GM12878 (cell line): Measurements from ENCODE around the gene CASK. TPM values are rescaled to one million over a fixed set of nuclear protein-coding genes. Genes with fewer than 3 reads are reported as not detected.

Experiments used
- ATAC-seq: fragments of 200-7000 bp; cut with Tn5 transposase; 3 replicates; pipeline ENCODE4 v1.9.1; 2020; ENCODE audit warnings: mild to moderate bottlenecking, moderate library complexity
- BruUV-seq: library from RNA; stranded (reverse); fragments of 400-500 nt; replicated peaks from 2 replicates; lab custom pipeline; 2021; lab: Mats Ljungman, UMichigan
- CTCF ChIA-PET: fragments of 300-600 bp; sonication (Branson Sonifier 250); formaldehyde crosslinking; extraction: SDS; loops from one replicate; lab custom pipeline; 2021; ENCODE audit warnings: inconsistent platforms; lab: Yijun Ruan, JAX
- POLR2A ChIA-PET: fragments of 350-600 bp; formaldehyde crosslinking; extraction: SDS; loops from one replicate; lab custom pipeline; 2021; ENCODE audit warnings: inconsistent platforms; lab: Charles Lee
- RAD21 ChIA-PET: fragments of 300-600 bp; sonication (Branson Sonifier 250); formaldehyde crosslinking; loops from one replicate; lab custom pipeline; 2023; ENCODE audit warnings: antibody characterized with exemption; ENCODE audit not compliant: unreplicated experiment; lab: Charles Lee
- SMC1A ChIA-PET: fragments of 300-600 bp; sonication (Branson Sonifier 250); formaldehyde crosslinking; loops from one replicate; lab custom pipeline; 2023; ENCODE audit not compliant: unreplicated experiment, uncharacterized antibody; lab: Charles Lee
- DNase-seq: peaks from one replicate; pipeline ENCODE4 v3.0.0-alpha.2; 2011; ENCODE audit warnings: low read depth, low spot score
- FAIRE-seq: peaks from 3 replicates; lab custom pipeline; 2011; peaks lifted over from hg19 to GRCh38; lab: Jason Lieb, UNC
- H2AFZ ChIP-seq: 2 replicates; pipeline ENCODE4 v1.6.0; 2011; ENCODE audit warnings: low read depth, low read length, control low read depth; ENCODE audit not compliant: control insufficient read depth
- H3K27ac ChIP-seq: 2 replicates; pipeline ENCODE4 v1.5.1; 2011; ENCODE audit warnings: control low read depth; ENCODE audit not compliant: control insufficient read depth, insufficient read depth
- H3K27me3 ChIP-seq, 2 experiments: replicated peaks in 1 of 2; 2 replicates each; pipeline versions ENCODE4 v1.6.0 to v1.6.1; 2011; ENCODE audit warnings: low read length in 1 of 2; ENCODE audit not compliant: control insufficient read depth in 2 of 2, insufficient read depth in 2 of 2
- H3K36me3 ChIP-seq, 2 experiments: 2 replicates each; pipeline ENCODE4 v1.5.1; 2011; ENCODE audit warnings: low read length in 1 of 2; ENCODE audit not compliant: control insufficient read depth in 2 of 2, insufficient read depth in 2 of 2
- H3K4me1 ChIP-seq: 2 replicates; pipeline ENCODE4 v1.6.1; 2011; ENCODE audit warnings: mild to moderate bottlenecking, low read length, moderate library complexity, mixed read lengths; ENCODE audit not compliant: control insufficient read depth, insufficient read depth
- H3K4me2 ChIP-seq: 2 replicates; pipeline ENCODE4 v1.6.0; 2011; ENCODE audit warnings: control low read depth; ENCODE audit not compliant: control insufficient read depth, insufficient read depth
- H3K4me3 ChIP-seq: fragments of 200-600 bp; sonication (generic); 2 replicates; pipeline ENCODE4 v1.5.1; 2016
- H3K79me2 ChIP-seq: 2 replicates; pipeline ENCODE4 v1.6.0; 2011; ENCODE audit warnings: low read length; ENCODE audit not compliant: control insufficient read depth, insufficient read depth
- H3K9ac ChIP-seq: 2 replicates; pipeline ENCODE4 v1.8.0; 2011; ENCODE audit warnings: low read length, control low read depth, mixed read lengths; ENCODE audit not compliant: control insufficient read depth, insufficient read depth
- H3K9me3 ChIP-seq: replicated peaks from 3 replicates; pipeline ENCODE4 v1.5.1; 2011; ENCODE audit warnings: mild to moderate bottlenecking, low read length; ENCODE audit not compliant: control insufficient read depth, insufficient read depth
- H4K20me1 ChIP-seq: 2 replicates; pipeline ENCODE4 v1.6.0; 2011; ENCODE audit not compliant: control insufficient read depth, insufficient read depth
- BHLHE40 ChIP-seq, 2 experiments: fragments of 450-650 bp in 1 of 2; IDR thresholded peaks; 2 replicates each; pipeline ENCODE4 v1.6.1; 2011 to 2017; ENCODE audit warnings: low read depth in 2 of 2, borderline replicate concordance in 1 of 2, improper control_type of control experiment in 1 of 2, low read length in 1 of 2, mild to moderate bottlenecking in 1 of 2
- CBX3 ChIP-seq: fragments of 200-600 bp; sonication (generic); IDR thresholded peaks from 2 replicates; pipeline ENCODE4 v1.6.1; 2016; ENCODE audit warnings: low read depth, borderline replicate concordance
- PML ChIP-seq: IDR thresholded peaks from 2 replicates; pipeline ENCODE4 v1.6.1; 2012; ENCODE audit warnings: low read length, inconsistent platforms
- RAD51 ChIP-seq: fragments of 450-650 bp; IDR thresholded peaks from 2 replicates; pipeline ENCODE4 v1.6.1; 2016; ENCODE audit warnings: moderate library complexity, mild to moderate bottlenecking, inconsistent platforms
- SPI1 ChIP-seq: IDR thresholded peaks from 2 replicates; pipeline ENCODE4 v1.6.1; 2011; ENCODE audit warnings: low read depth, mild to moderate bottlenecking, low read length, moderate library complexity, borderline replicate concordance; ENCODE audit not compliant: insufficient read depth
- ZSCAN29 ChIP-seq: fragments of 450-650 bp; IDR thresholded peaks from 2 replicates; pipeline ENCODE4 v1.6.1; 2017; ENCODE audit warnings: mild to moderate bottlenecking, moderate library complexity
- WGBS: methylation state at CpG from one replicate; pipeline ENCODE4 v1.1.6; 2016; ENCODE audit warnings: low lambda C conversion rate; ENCODE audit not compliant: insufficient replicate concordance, insufficient coverage; ENCODE audit errors: missing lambda C conversion rate; 5-methylcytosine and 5-hydroxymethylcytosine counted together
- in situ Hi-C: fragments of 300-500 bp; cut with MboI; formaldehyde crosslinking; loops from 9 replicates; pipeline ENCODE4 v1.14.3; 2018; ENCODE audit warnings: mixed read lengths
- intact Hi-C: fragments of 100-400 bp; cut with micrococcal nuclease; formaldehyde crosslinking; loops from one replicate; pipeline ENCODE4 v1.14.2; 2022; ENCODE audit not compliant: unreplicated experiment
- polyA plus RNA-seq, 11 experiments: library from polyadenylated mRNA; depleted of rRNA in 4 of 11; unstranded in 6 of 11; stranded (reverse) in 5 of 11; fragments of >200 nt; fragmentation: Nextera tagmentation in 4 of 11; fragmentation: Illumina TruSeq in 1 of 11; extraction: Ambion mirVana in 4 of 11; extraction: Trizol in 1 of 11; gene quantifications; 1 replicate in 1 of 11; 2 replicates in 10 of 11; pipeline versions ENCODE4 v1.2.1 to v1.2.3, GENCODE V29; 2011 to 2016; ENCODE audit warnings: inconsistent platforms in 2 of 11, missing spikeins in 2 of 11, low read depth in 1 of 11
- total RNA-seq, 4 experiments: library from RNA; depleted of rRNA in 3 of 4; stranded (reverse); fragments of >200 nt in 3 of 4; fragmentation: Illumina TruSeq in 1 of 4; extraction: Trizol in 1 of 4; gene quantifications; 2 replicates each; pipeline versions ENCODE4 v1.2.1 to v1.2.3, GENCODE V29; 2013 to 2021
- TF ChIP-seq, protein P1 (sequence below): IDR thresholded peaks from 2 replicates; pipeline ENCODE4 v1.6.1; 2011; ENCODE audit warnings: borderline replicate concordance, low read depth, mild to moderate bottlenecking, moderate library complexity, low read length; ENCODE audit not compliant: insufficient read depth, poor library complexity, severe bottlenecking
- TF ChIP-seq, protein P2 (sequence below): fragments of 450-650 bp; conservative IDR thresholded peaks from 2 replicates; pipeline ENCODE4 v1.6.1; 2017; ENCODE audit warnings: mild to moderate bottlenecking, moderate library complexity

CASK gene
- total and polyA plus RNA-seq, 10 of the 15 experiments (the other 5 are each of a cell fraction or from before 2014, with no cell fraction given): 0.60 to 45.9 (median 4.8) TPM

DNA sequence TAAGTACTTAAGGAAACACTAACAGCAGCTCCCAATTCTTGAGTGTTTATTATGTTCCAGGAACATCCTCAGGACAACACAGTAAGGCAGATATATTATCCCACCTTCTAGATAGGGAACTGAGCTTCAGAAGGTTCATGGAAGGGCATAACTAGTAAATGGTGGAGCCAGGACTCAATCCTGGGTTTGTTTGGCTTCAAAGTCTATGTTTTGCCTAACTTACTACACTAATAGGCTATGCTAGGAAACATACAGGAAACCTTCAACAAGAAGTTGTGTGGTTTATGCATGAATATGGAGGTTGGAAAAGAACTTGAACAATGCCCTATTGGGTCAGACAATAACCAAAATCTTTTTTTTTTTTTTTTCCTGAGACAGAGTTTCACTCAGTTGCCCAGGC, 307.1 kb downstream of the CASK start:
- no peaks in the 10 kb centered on the region for H3K79me2 ChIP-seq
- no peak for ATAC-seq
- H3K9ac ChIP-seq: no peak overlapping the region
- no peak for TF ChIP-seq RAD51
- no peak for TF ChIP-seq CBX3
- no peak for TF ChIP-seq BHLHE40 (IDR thresholded peaks at IDR 0.05; ENCODE audit: borderline replicate concordance in 1 of 2, low read depth in 2 of 2, low read length in 1 of 2)
- TF ChIP-seq, protein P1, sequence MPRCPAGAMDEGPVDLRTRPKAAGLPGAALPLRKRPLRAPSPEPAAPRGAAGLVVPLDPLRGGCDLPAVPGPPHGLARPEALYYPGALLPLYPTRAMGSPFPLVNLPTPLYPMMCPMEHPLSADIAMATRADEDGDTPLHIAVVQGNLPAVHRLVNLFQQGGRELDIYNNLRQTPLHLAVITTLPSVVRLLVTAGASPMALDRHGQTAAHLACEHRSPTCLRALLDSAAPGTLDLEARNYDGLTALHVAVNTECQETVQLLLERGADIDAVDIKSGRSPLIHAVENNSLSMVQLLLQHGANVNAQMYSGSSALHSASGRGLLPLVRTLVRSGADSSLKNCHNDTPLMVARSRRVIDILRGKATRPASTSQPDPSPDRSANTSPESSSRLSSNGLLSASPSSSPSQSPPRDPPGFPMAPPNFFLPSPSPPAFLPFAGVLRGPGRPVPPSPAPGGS: no peak
- H4K20me1 ChIP-seq: no peaks in the 10 kb centered on the region
- CTCF ChIA-PET: no interaction called here
- SMC1A ChIA-PET: no interaction called here
- H3K4me1 ChIP-seq: no peaks in the 10 kb centered on the region
- no TSS peak for BruUV-seq
- no peak overlapping the region for H2AFZ ChIP-seq
- no peak overlapping the region for H3K4me3 ChIP-seq
- no peak for DNase-seq
- H3K9me3 ChIP-seq: no peaks in the 10 kb centered on the region
- in situ Hi-C loops (no loop called here), intact Hi-C loops (no loop called here)
- H3K27me3 ChIP-seq: peaks cover 0 to under 1% of the 10 kb centered on the region in 2 experiments; a peak in 2 of 4 replicates
- no peak for FAIRE-seq
- RAD21 ChIA-PET: no interaction called here
- no peak overlapping the region for H3K4me2 ChIP-seq
- POLR2A ChIA-PET: interaction anchor here (0.6 kb wide), 1 partner anchor 50 kb away, joined by 3 read pairs; no protein-coding TSS in a partner anchor
- H3K27ac ChIP-seq: no peak overlapping the region
- no peaks in the 10 kb centered on the region for H3K36me3 ChIP-seq

DNA sequence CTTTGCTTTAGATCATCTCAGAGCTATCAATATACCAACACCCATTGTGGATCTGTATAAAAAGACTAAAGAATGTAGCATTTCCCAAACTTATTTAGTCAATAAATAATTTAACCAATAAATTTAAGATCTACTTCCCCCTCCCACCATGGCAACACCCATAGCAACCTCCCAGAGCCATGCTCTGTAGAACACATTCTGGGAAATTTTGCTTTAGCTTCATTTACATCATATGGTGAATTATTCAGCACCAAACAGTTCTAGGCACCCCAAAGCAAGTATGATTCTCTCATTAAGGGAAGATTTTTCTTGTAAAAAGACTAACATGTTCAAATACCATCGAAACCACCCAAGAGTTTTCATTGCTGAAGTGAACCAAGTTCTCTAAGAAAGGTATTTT, 315.1 kb downstream of the CASK start:
- WGBS: 13% methylated on average over 1 of the region's 1 CpG
- H3K9ac ChIP-seq: no peak overlapping the region

More for the DNA sequence above, 315.1 kb downstream of the CASK start:
- ChIA-PET RAD21 (no interaction called here), POLR2A (no interaction called here), CTCF (interaction anchor here (1.6 kb wide), 1 partner anchor 12 kb away, joined by 4 read pairs; no protein-coding TSS in a partner anchor), SMC1A (interaction anchor here (1.6 kb wide), 1 partner anchor 27 kb away, joined by 8 read pairs; no protein-coding TSS in a partner anchor)
- intact Hi-C loops (no loop called here), in situ Hi-C loops (no loop called here)
- TF ChIP-seq ZSCAN29 (no peak), PML (no peak), SPI1 (no peak)
- TF ChIP-seq, protein P2, sequence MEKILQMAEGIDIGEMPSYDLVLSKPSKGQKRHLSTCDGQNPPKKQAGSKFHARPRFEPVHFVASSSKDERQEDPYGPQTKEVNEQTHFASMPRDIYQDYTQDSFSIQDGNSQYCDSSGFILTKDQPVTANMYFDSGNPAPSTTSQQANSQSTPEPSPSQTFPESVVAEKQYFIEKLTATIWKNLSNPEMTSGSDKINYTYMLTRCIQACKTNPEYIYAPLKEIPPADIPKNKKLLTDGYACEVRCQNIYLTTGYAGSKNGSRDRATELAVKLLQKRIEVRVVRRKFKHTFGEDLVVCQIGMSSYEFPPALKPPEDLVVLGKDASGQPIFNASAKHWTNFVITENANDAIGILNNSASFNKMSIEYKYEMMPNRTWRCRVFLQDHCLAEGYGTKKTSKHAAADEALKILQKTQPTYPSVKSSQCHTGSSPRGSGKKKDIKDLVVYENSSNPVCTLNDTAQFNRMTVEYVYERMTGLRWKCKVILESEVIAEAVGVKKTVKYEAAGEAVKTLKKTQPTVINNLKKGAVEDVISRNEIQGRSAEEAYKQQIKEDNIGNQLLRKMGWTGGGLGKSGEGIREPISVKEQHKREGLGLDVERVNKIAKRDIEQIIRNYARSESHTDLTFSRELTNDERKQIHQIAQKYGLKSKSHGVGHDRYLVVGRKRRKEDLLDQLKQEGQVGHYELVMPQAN: no peak
- no peak for FAIRE-seq
- Histone ChIP-seq H3K9me3 (no peaks in the 10 kb centered on the region), H3K4me3 (no peak overlapping the region), H2AFZ (no peak overlapping the region), H3K4me1 (no peaks in the 10 kb centered on the region), H3K79me2 (no peaks in the 10 kb centered on the region), H3K36me3 (no peaks in the 10 kb centered on the region), H3K27me3 (no peaks in the 10 kb centered on the region), H3K27ac (no peak overlapping the region), H3K4me2 (no peak overlapping the region), H4K20me1 (no peaks in the 10 kb centered on the region)
- no peak for DNase-seq
- no peak for ATAC-seq
- no TSS peak for BruUV-seq
